Caco-2 (cell line): Measurements from ENCODE around the gene ZEB2. TPM values are rescaled to one million over a fixed set of nuclear protein-coding genes. Genes with fewer than 3 reads are reported as not detected.

Experiments
- BruUV-seq: library from RNA; stranded (reverse); fragments of 400-500 nt; replicated peaks from 2 replicates; lab custom pipeline; 2021; lab: Mats Ljungman, UMichigan
- CTCF ChIA-PET: fragments of 300-600 bp; sonication (Branson Sonifier 250); formaldehyde crosslinking; loops from one replicate; lab custom pipeline; 2022; ENCODE audit warnings: antibody characterized with exemption; lab: Charles Lee
- POLR2A ChIA-PET: fragments of 300-600 bp; sonication (Branson Sonifier 250); formaldehyde crosslinking; loops from one replicate; lab custom pipeline; 2022; ENCODE audit warnings: antibody characterized with exemption; lab: Charles Lee
- DNase-seq, 2 experiments: peaks; one replicate each; pipeline versions ENCODE4 v3.0.0 to v3.0.0-alpha.2; 2020 to 2022
- H3K27me3 ChIP-seq: replicated peaks from 2 replicates; pipeline ENCODE4 v1.6.0; 2011; ENCODE audit warnings: low read length; ENCODE audit not compliant: control insufficient read depth, insufficient read depth
- H3K36me3 ChIP-seq: 2 replicates; pipeline ENCODE4 v1.5.1; 2011; ENCODE audit warnings: low read length; ENCODE audit not compliant: control insufficient read depth, insufficient read depth
- H3K4me1 ChIP-seq: fragments of 250-450 bp; sonication (Bioruptor Pico); 2 replicates; pipeline ENCODE4 v1.5.1; 2020; ENCODE audit warnings: mild to moderate bottlenecking
- H3K4me3 ChIP-seq: 2 replicates; pipeline ENCODE4 v1.5.1; 2011; ENCODE audit warnings: low read depth, mild to moderate bottlenecking, control low read depth, low read length
- H3K9me3 ChIP-seq: fragments of 250-450 bp; sonication (Bioruptor Pico); 2 replicates; pipeline ENCODE4 v1.5.1; 2020; ENCODE audit warnings: mild to moderate bottlenecking, moderate library complexity
- H3K27ac Mint-ChIP-seq: one replicate; pipeline ENCODE4 v1.8.0; 2022; ENCODE audit warnings: mixed read lengths; ENCODE audit not compliant: unreplicated experiment
- H3K27me3 Mint-ChIP-seq: one replicate; pipeline ENCODE4 v1.8.0; 2022; ENCODE audit warnings: mixed read lengths; ENCODE audit not compliant: insufficient read depth, unreplicated experiment
- H3K36me3 Mint-ChIP-seq: one replicate; pipeline ENCODE4 v1.8.0; 2022; ENCODE audit warnings: mild to moderate bottlenecking, mixed read lengths; ENCODE audit not compliant: insufficient read depth, unreplicated experiment
- H3K4me1 Mint-ChIP-seq: one replicate; pipeline ENCODE4 v1.8.0; 2022; ENCODE audit warnings: low read depth, mixed read lengths; ENCODE audit not compliant: unreplicated experiment
- H3K4me3 Mint-ChIP-seq: one replicate; pipeline ENCODE4 v1.8.0; 2022; ENCODE audit warnings: mild to moderate bottlenecking, moderate library complexity, mixed read lengths; ENCODE audit not compliant: unreplicated experiment
- H3K9me3 Mint-ChIP-seq: one replicate; pipeline ENCODE4 v1.8.0; 2022; ENCODE audit warnings: mixed read lengths; ENCODE audit not compliant: unreplicated experiment
- intact Hi-C: fragments of 100-400 bp; cut with micrococcal nuclease; formaldehyde crosslinking; loops from one replicate; pipeline ENCODE4 v1.10.0; 2022; ENCODE audit not compliant: unreplicated experiment
- total RNA-seq: library from RNA; stranded (reverse); gene quantifications from 2 replicates; pipeline ENCODE4 v1.2.3, GENCODE V29; 2022
- TF ChIP-seq, protein P1 (sequence below), 2 experiments: fragments of 200-600 bp in 1 of 2; IDR thresholded peaks; 1 replicate in 1 of 2; 2 replicates in 1 of 2; pipeline versions ENCODE4 v1.5.1 to v1.8.0; 2011 to 2022; ENCODE audit warnings: antibody characterized with exemption in 1 of 2, control low read depth in 1 of 2, inconsistent platforms in 1 of 2, low read depth in 1 of 2, low read length in 1 of 2, mild to moderate bottlenecking in 1 of 2, moderate library complexity in 1 of 2; ENCODE audit not compliant: insufficient read depth in 1 of 2, severe bottlenecking in 1 of 2, unreplicated experiment in 1 of 2

The ZEB2 gene
- total RNA-seq, 1 experiment from 2014 or later, result not detected

DNA sequence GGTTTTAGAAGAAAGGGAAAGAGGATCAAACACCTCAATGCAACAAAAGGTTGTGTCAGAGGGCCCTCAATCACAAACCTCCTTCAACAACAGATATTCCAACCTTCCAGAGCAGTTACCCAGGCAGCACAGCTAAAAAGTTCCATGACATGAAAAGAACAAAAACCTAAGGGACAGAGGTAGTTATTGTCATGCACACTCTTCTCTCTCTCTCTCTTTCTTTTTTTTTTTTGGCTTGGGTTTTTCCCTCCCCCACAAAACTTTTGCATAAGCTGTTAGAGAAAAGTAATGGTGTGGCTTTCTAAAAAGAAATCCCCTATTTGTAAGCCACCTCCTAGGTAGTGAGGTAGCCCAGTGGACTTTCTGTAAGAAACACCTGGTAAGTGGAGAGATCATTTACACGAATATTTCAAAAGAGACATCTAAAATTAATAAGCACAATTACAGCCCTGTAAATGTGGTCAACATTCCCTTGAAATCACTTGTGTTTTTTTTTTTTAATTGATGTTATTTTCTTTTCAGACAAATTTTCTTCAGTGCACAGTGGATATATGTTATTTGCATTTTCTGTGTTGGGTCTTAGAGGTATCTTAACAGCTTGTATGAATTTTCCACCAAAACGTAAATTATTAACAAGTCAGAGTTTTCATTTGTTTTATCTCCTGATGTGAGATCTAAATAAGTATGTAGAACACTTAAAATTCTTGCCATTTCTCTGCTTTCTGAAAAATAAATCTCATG, 48.4 kb downstream of the ZEB2 start:
- Mint-ChIP-seq H3K9me3 (no peaks in the 10 kb centered on the region), H3K4me1 (no peaks in the 10 kb centered on the region), H3K27me3 (peaks cover 20% of the 10 kb centered on the region), H3K4me3 (no peak overlapping the region), H3K27ac (no peak overlapping the region), H3K36me3 (no peaks in the 10 kb centered on the region)
- CTCF ChIA-PET, result no interaction called here
- TF ChIP-seq, protein P1, sequence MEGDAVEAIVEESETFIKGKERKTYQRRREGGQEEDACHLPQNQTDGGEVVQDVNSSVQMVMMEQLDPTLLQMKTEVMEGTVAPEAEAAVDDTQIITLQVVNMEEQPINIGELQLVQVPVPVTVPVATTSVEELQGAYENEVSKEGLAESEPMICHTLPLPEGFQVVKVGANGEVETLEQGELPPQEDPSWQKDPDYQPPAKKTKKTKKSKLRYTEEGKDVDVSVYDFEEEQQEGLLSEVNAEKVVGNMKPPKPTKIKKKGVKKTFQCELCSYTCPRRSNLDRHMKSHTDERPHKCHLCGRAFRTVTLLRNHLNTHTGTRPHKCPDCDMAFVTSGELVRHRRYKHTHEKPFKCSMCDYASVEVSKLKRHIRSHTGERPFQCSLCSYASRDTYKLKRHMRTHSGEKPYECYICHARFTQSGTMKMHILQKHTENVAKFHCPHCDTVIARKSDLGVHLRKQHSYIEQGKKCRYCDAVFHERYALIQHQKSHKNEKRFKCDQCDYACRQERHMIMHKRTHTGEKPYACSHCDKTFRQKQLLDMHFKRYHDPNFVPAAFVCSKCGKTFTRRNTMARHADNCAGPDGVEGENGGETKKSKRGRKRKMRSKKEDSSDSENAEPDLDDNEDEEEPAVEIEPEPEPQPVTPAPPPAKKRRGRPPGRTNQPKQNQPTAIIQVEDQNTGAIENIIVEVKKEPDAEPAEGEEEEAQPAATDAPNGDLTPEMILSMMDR (IDR thresholded peaks at IDR 0.05; ENCODE audit: insufficient read depth in 1 of 2, low read depth in 1 of 2, low read length in 1 of 2, severe bottlenecking in 1 of 2, unreplicated experiment in 1 of 2), result no peak
- Histone ChIP-seq H3K27me3 (peaks cover 9% of the 10 kb centered on the region), H3K4me1 (no peaks in the 10 kb centered on the region; the same call in 1 of the 2 replicates), H3K4me3 (no peak overlapping the region), H3K9me3 (no peaks in the 10 kb centered on the region), H3K36me3 (no peaks in the 10 kb centered on the region)
- no peak for DNase-seq
- POLR2A ChIA-PET, result no interaction called here
- intact Hi-C loops, result no loop called here
- BruUV-seq, result no TSS peak

DNA sequence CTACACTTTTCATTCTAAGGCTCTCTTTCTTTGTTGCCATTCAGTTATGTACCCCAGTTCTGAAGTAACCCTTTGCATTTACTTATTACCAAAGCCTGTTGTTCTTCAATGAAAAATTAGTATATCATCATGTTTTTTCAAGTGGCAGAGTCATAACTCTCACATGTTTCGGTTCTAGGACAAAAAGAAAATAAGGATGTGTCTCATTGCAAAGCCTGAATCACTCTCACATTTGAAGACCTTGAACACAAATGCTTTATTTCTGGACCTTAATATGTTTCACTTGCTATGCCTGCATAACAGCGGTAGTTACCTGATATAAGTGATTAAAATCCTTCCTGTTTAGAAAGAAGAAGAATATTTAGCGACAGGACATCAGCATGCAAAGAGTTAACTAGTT, 49.1 kb downstream of the ZEB2 start:
- Mint-ChIP-seq H3K27ac (no peak overlapping the region), H3K9me3 (no peaks in the 10 kb centered on the region), H3K4me3 (no peak overlapping the region), H3K27me3 (peaks cover 24% of the 10 kb centered on the region), H3K36me3 (no peaks in the 10 kb centered on the region), H3K4me1 (no peaks in the 10 kb centered on the region)
- POLR2A ChIA-PET, result no interaction called here
- no peaks in the 10 kb centered on the region for H3K36me3 ChIP-seq
- no peaks in the 10 kb centered on the region; the same call in 1 of the 2 replicates for H3K4me1 ChIP-seq
- H3K27me3 ChIP-seq, result peaks cover 10% of the 10 kb centered on the region
- no TSS peak for BruUV-seq
- CTCF ChIA-PET, result no interaction called here
- H3K9me3 ChIP-seq, result no peaks in the 10 kb centered on the region
- no peak overlapping the region for H3K4me3 ChIP-seq
- intact Hi-C loops, result no loop called here
- no peak for DNase-seq
- TF ChIP-seq, protein P1 (IDR thresholded peaks at IDR 0.05; ENCODE audit: insufficient read depth in 1 of 2, low read depth in 1 of 2, low read length in 1 of 2, severe bottlenecking in 1 of 2, unreplicated experiment in 1 of 2), result no peak

DNA sequence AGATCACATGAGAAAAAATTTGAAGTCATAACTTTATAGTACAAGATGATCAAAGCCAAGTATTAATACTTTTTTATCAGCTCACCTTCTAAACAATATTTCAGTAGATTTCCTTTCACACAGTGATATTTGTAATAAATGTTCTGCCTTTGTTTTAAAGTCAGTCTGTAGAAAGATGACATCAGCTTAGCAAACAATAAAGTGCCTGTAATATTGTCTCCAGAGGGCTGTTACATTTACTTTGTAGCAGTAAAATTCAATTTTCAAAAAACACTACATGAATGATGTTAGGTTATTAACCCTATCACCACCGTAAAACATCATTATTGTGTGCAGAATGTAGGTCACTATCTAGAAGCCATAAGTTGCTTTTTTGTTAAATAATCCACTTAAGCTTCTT, 49.6 kb downstream of the ZEB2 start:
- Histone ChIP-seq H3K9me3 (no peaks in the 10 kb centered on the region), H3K36me3 (no peaks in the 10 kb centered on the region), H3K4me3 (no peak overlapping the region), H3K4me1 (no peaks in the 10 kb centered on the region; the same call in 1 of the 2 replicates), H3K27me3 (peaks cover 11% of the 10 kb centered on the region)
- CTCF ChIA-PET, result no interaction called here
- no peak for DNase-seq
- TF ChIP-seq, protein P1 (IDR thresholded peaks at IDR 0.05; ENCODE audit: insufficient read depth in 1 of 2, low read depth in 1 of 2, low read length in 1 of 2, severe bottlenecking in 1 of 2, unreplicated experiment in 1 of 2), result no peak
- Mint-ChIP-seq H3K27ac (no peak overlapping the region), H3K36me3 (no peaks in the 10 kb centered on the region), H3K9me3 (no peaks in the 10 kb centered on the region), H3K27me3 (peaks cover 26% of the 10 kb centered on the region), H3K4me3 (no peak overlapping the region), H3K4me1 (no peaks in the 10 kb centered on the region)
- POLR2A ChIA-PET, result no interaction called here
- intact Hi-C loops, result no loop called here
- no TSS peak for BruUV-seq
